Stimulated activated CD4-positive, alpha-beta T cell treated with anti-CD3 and anti-CD28 coated beads, Interleukin-15, amount 100 ng/mL, for 24 hours (primary cell): ENCODE results near the gene ACAN.

Source experiments
- DNase-seq: peaks from one replicate; pipeline ENCODE4 v3.0.0-alpha.2; 2020

Gene ACAN

GRCh38 chr15:88880944-88881740, 77.9 kb downstream of the ACAN start:
- no peak for DNase-seq

- no peak for DNase-seq
These were observed 78.5 kb downstream of the ACAN start for GRCh38 chr15:88881775-88882174.

GRCh38 chr15:88882785-88883184, 79.5 kb downstream of the ACAN start:
- no peak for DNase-seq

- no peak for DNase-seq
These were observed 83.9 kb downstream of the ACAN start for GRCh38 chr15:88887068-88887580.

- DNase-seq = no peak
These were observed 85.5 kb downstream of the ACAN start for GRCh38 chr15:88888719-88889118.

- DNase-seq = no peak
These were observed 87.3 kb downstream of the ACAN start for GRCh38 chr15:88890495-88890894.

- DNase-seq = no peak
These were observed 88.5 kb downstream of the ACAN start for GRCh38 chr15:88891540-88892254.

- peak; percentile 90 for DNase-seq
These were observed 91.1 kb downstream of the ACAN start for GRCh38 chr15:88894348-88894818.

GRCh38 chr15:88894819-88895767, 91.9 kb downstream of the ACAN start, which contains the start of gene HAPLN3:
Gene HAPLN3 (minus strand): TSS chr15:88895544. CDS start chr15:88887298, 8,246 bp downstream.
- DNase-seq = peak; percentile 84

- DNase-seq = no peak
These were observed 93.2 kb downstream of the ACAN start for GRCh38 chr15:88896333-88897033.

- DNase-seq = no peak
These were observed 93.9 kb downstream of the ACAN start for GRCh38 chr15:88897142-88897455.

- DNase-seq = peak; percentile 93
These were observed 94.4 kb downstream of the ACAN start for GRCh38 chr15:88897456-88898194.

- DNase-seq = no peak
These were observed 95.5 kb downstream of the ACAN start for GRCh38 chr15:88898736-88899135.

- DNase-seq = no peak
These were observed 96.0 kb downstream of the ACAN start for GRCh38 chr15:88899251-88899650.

- no peak for DNase-seq
These were observed 97.2 kb downstream of the ACAN start for GRCh38 chr15:88900309-88900981.

- DNase-seq = no peak
These were observed 97.8 kb downstream of the ACAN start for GRCh38 chr15:88900982-88901418.

- no peak for DNase-seq
These were observed 98.4 kb downstream of the ACAN start for GRCh38 chr15:88901508-88902220.

- no peak for DNase-seq
These were observed 99.1 kb downstream of the ACAN start for GRCh38 chr15:88902221-88902835.

GRCh38 chr15:88902846-88903245, 99.6 kb downstream of the ACAN start:
- DNase-seq = no peak

GRCh38 chr15:88904257-88904623, 101.0 kb downstream of the ACAN start:
- no peak for DNase-seq
